ENCODE measurements around the gene DRD2.
A peak's percentile ranks its signal among the peaks of the same experiment; 100 is the strongest.

The DRD2 gene

GRCh38 chr11:113378692-113379091 is 96.5 kb downstream of the DRD2 start:
- TF ChIP-seq POLR2A (IDR thresholded peaks at IDR 0.05; ENCODE audit: low read depth, low read length) (no peak), TAF1 (IDR thresholded peaks at IDR 0.05; ENCODE audit: borderline replicate concordance, low read depth, low read length) (no peak), POLR2AphosphoS5 (IDR thresholded peaks at IDR 0.05; ENCODE audit: low read depth, low read length) (no peak)
- no peak for FAIRE-seq
- no peak for DNase-seq (ENCODE audit: insufficient read length)

DNA sequence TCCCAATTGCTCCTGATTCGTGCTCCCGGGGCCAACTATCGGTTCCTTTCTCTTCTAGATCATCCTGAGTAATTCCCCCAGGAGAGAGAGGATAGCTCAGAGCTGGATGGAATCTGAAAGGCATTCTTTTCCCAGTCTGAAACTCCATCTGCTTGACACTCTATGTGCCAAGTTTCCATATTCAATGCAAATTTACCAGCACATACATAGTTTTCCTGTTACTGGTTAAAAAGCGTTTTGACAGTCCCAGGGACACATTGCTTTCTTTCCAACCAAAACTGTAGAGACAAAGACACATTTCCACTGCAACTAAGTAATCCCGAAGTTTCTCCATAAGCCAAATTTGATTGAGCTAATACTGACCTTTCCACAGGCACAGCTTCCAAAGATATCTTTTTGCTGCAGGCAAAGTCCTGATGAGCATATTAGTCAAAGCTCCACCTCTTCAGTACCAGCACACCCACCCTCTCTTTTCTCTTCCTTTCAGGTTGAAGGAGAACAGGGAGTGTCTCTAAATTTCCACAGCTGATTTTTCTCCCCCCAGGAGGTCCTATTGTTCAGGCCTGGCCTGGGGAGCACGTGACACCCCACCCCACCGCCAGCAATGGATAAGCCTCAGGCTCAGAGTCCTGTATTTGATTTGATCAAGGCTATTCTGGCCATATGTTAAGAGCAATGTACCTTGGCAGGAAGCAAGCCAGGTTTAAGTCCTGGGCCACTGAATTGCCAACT is 97.4 kb downstream of the DRD2 start:
- TF ChIP-seq TAF1 (IDR thresholded peaks at IDR 0.05; ENCODE audit: borderline replicate concordance, low read depth, low read length), result no peak
- no peak for DNase-seq (ENCODE audit: insufficient read length)
- FAIRE-seq, result no peak

GRCh38 chr11:113376156-113376555 is 99.0 kb downstream of the DRD2 start:
- FAIRE-seq (peak; percentile 38), DNase-seq (ENCODE audit: insufficient read length) (no peak)
- TF ChIP-seq POLR2A (IDR thresholded peaks at IDR 0.05; ENCODE audit: low read depth, low read length) (no peak), POLR2AphosphoS5 (IDR thresholded peaks at IDR 0.05; ENCODE audit: low read depth, low read length) (no peak), TAF1 (IDR thresholded peaks at IDR 0.05; ENCODE audit: borderline replicate concordance, low read depth, low read length) (no peak)

DNA sequence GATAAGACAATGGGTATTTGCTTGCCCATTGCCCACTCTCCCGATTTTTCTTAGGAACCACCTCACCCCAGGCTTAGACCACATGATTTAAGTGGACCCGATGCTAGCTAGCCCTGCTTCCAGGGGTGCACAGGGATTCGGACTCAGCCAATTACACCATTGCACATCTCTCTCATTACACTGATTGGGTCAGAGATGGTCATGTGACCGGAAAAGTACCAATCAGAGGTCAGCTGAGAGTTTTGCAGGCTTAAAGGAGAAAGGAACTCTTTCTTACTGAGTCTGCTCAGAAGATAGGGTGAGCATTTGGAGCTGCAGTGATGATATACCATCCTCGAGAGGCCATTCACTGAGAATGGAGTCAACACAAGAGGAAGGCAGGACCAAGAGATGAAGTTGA is 99.8 kb downstream of the DRD2 start:
- FAIRE-seq (no peak), DNase-seq (ENCODE audit: insufficient read length) (no peak)
- TF ChIP-seq POLR2A (IDR thresholded peaks at IDR 0.05; ENCODE audit: low read depth, low read length) (no peak), POLR2AphosphoS5 (IDR thresholded peaks at IDR 0.05; ENCODE audit: low read depth, low read length) (no peak), TAF1 (IDR thresholded peaks at IDR 0.05; ENCODE audit: borderline replicate concordance, low read depth, low read length) (no peak)

DNA sequence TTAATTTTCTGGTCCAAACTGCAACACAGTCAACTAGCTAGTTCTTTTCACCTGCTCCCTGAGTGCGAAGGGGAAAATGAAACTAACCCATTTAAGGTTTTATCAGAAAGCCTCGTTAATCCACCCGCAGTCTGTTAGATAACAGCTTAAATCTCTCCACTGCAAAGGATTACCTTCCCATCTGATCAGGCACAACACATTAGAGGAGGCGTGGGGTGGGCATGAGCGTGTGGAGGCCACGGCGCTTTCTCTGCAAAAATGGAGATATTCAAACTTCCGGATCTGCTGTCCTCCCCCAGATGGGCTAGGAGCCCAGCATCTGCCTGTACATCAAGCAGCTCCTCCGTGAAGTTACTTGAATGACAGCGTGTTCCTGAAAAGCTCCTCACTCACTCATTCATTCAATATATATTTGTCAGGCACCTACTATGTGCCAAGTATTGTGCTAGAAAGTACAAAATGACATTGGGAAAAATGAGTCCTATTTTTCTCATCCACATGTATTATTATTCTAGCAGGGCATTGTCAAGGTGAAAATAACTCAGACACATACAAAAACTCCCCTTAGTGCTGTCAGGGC is 101.1 kb downstream of the DRD2 start:
- TF ChIP-seq TAF1 (IDR thresholded peaks at IDR 0.05; ENCODE audit: borderline replicate concordance, low read depth, low read length), result no peak
- TF ChIP-seq POLR2AphosphoS5 (IDR thresholded peaks at IDR 0.05; ENCODE audit: low read depth, low read length), result no peak
- TF ChIP-seq POLR2A (IDR thresholded peaks at IDR 0.05; ENCODE audit: low read depth, low read length), result no peak
- no peak for FAIRE-seq
- DNase-seq (ENCODE audit: insufficient read length), result no peak

- FAIRE-seq (no peak), DNase-seq (ENCODE audit: insufficient read length) (no peak)
- TF ChIP-seq TAF1 (IDR thresholded peaks at IDR 0.05; ENCODE audit: borderline replicate concordance, low read depth, low read length) (no peak), POLR2AphosphoS5 (IDR thresholded peaks at IDR 0.05; ENCODE audit: low read depth, low read length) (no peak), POLR2A (IDR thresholded peaks at IDR 0.05; ENCODE audit: low read depth, low read length) (no peak)
These were observed 101.9 kb downstream of the DRD2 start for GRCh38 chr11:113373306-113373705.

GRCh38 chr11:113372309-113372708 is 102.9 kb downstream of the DRD2 start:
- FAIRE-seq, result no peak
- DNase-seq (ENCODE audit: insufficient read length), result no peak
- no peak for TF ChIP-seq POLR2A (IDR thresholded peaks at IDR 0.05; ENCODE audit: low read depth, low read length)

DNA sequence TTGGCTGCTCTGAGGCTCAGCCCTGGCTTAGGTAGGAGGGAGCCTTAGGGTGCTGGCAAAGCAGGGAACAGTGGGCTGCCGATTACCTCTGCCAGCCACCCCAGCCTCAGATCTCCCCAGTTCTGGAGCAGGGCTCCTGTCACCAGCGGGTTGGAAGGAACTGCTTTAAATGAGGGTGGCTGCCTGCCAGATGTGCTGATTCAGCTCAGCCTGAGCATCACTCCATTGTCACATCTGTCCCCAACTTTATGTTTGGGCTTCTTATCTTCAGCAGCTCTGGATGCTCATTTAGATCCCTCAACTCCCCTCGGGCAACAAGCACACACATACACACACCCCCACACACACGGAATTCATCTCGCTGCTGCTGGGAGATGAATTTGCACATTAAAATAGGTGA is 104.6 kb downstream of the DRD2 start:
- no peak for FAIRE-seq
- no peak for TF ChIP-seq POLR2A (IDR thresholded peaks at IDR 0.05; ENCODE audit: low read depth, low read length)
- TF ChIP-seq TAF1 (IDR thresholded peaks at IDR 0.05; ENCODE audit: borderline replicate concordance, low read depth, low read length), result no peak
- TF ChIP-seq POLR2AphosphoS5 (IDR thresholded peaks at IDR 0.05; ENCODE audit: low read depth, low read length), result no peak
- DNase-seq (ENCODE audit: insufficient read length), result no peak

GRCh38 chr11:113369411-113369810 is 105.8 kb downstream of the DRD2 start:
- FAIRE-seq (no peak), DNase-seq (ENCODE audit: insufficient read length) (no peak)
- TF ChIP-seq POLR2A (IDR thresholded peaks at IDR 0.05; ENCODE audit: low read depth, low read length), result no peak

DNA sequence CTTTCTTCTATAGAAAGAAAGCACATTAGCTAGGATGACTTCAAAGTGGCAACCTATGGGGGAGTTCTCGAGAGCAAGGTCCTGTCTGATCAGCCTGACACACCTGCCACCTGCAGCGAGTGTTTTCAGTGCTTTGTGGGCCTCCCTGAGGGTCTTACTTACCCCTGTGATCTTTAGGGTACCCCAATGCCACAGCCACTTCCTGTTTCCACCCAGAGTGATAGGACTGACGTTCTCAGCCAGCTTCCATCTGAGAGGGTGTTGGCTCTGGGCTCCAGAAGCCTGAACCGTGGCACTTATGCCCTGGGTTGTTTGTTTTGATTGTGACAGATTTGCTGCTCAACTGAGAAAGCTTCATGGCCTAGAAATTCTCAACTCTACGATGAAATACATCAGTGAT is 109.3 kb downstream of the DRD2 start:
- FAIRE-seq (no peak), DNase-seq (ENCODE audit: insufficient read length) (no peak)
- TF ChIP-seq POLR2A (IDR thresholded peaks at IDR 0.05; ENCODE audit: low read depth, low read length) (no peak), POLR2AphosphoS5 (IDR thresholded peaks at IDR 0.05; ENCODE audit: low read depth, low read length) (no peak), TAF1 (IDR thresholded peaks at IDR 0.05; ENCODE audit: borderline replicate concordance, low read depth, low read length) (no peak)

DNA sequence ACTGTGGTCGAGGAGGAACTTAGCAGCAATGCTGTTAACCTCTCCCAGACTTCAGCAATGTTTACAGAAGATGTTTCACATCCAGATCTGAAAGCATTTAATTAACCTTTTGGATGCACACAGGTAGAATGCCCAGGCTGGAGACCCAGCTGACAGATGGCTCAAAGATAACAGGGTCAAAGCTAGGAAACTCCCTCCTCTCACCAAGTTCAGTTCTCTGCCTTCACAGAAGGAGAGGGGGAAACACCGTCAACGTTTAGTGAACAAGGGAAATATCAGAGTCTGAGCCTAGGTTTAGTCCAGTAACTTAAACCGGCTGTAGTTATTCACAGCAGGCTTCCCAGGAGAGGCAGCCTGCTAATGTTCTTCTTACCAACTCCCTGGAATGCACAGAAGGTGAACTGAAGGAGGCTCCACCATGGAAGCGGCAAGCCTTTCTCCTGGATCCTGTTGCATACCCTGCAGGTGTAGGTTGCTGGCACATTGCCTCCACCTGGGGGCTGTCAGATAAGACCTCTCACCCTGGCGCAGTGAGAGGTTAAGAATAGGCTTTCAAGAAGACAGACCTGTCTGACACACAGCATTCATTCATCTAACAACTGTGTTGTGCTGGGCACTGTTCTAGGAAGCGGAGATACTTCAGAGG is 111.1 kb downstream of the DRD2 start:
- no peak for DNase-seq (ENCODE audit: insufficient read length)
- FAIRE-seq, result peak; percentile 5
- no peak for TF ChIP-seq POLR2A (IDR thresholded peaks at IDR 0.05; ENCODE audit: low read depth, low read length)
- no peak for TF ChIP-seq POLR2AphosphoS5 (IDR thresholded peaks at IDR 0.05; ENCODE audit: low read depth, low read length)

DNA sequence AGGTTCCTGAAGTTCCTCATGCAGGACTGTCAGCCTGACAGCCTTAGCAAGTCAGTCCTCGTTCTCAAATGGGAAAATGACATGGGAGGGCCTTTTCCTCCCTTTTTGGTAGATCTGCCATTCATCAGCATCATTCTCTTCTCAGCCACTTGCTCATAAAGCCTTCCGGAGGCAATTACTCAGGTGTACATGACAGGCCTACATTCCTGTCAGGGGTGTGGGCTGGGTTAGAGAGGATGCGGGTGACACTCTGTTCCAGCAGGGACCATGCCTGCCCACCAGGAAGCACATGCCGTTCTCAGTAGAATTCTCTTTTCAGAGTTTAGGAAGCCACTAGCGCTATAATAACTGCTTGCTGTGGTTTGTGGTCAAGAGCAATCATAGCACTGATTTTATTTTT is 111.8 kb downstream of the DRD2 start:
- DNase-seq (ENCODE audit: insufficient read length), result no peak
- FAIRE-seq, result peak; percentile 17
- TF ChIP-seq POLR2A (IDR thresholded peaks at IDR 0.05; ENCODE audit: low read depth, low read length) (no peak), TAF1 (IDR thresholded peaks at IDR 0.05; ENCODE audit: borderline replicate concordance, low read depth, low read length) (no peak), POLR2AphosphoS5 (IDR thresholded peaks at IDR 0.05; ENCODE audit: low read depth, low read length) (no peak)

Measured in GM12892 (cell line).